Measurements from ENCODE around the gene HS3ST3B1. TPM values are rescaled to one million over a fixed set of nuclear protein-coding genes. Genes with fewer than 3 reads are reported as not detected.

HS3ST3B1 gene
- total RNA-seq, 1 donor from 2014 or later, result 33.8 TPM

DNA sequence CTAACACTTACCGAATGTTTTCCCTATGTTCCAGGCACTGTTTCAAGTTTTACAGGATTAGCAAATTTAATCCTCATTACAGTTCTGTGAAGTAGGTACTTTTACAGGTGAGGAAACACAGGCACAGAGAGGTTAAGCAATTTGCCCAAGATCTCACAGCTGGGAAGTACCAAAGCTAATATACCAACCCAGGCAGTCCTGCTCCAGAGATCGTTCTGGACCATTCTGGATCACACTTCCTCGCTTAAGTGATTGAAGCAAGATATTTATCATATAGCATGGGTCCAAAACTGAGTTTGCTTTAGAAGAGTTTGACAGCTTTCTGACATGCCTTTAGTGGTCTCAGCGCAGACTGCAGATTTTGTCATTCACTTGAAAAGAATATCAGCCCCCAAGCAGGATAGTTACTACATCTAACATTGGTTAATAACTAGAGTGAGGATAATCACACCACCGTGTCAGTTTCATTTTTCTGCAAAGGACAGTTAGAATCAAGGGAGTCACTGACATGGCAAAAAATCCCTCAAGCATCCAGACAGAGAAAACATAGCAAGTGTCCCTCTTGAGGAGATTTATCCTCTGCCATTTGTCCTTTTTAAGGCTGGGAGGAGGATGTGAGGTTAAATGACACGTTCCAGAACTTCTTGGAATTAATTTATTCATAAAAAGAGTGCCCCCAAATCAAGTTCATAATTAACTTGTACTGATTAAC is 5.1 kb downstream of the HS3ST3B1 start:
- no peak for DNase-seq (ENCODE audit: low spot score)
- Mint-ChIP-seq H3K27ac (no peak overlapping the region), H3K4me1 (ENCODE audit: low read depth) (peaks cover 59% of the 10 kb centered on the region), H3K27me3 (ENCODE audit: insufficient read depth) (peaks cover 1% of the 10 kb centered on the region), H3K4me3 (peak overlapping the region; percentile 86), H3K36me3 (ENCODE audit: low read depth) (peaks cover 40% of the 10 kb centered on the region), H3K9me3 (no peaks in the 10 kb centered on the region)
- intact Hi-C loops (cut with micrococcal nuclease), result loop anchor here (10.0 kb wide), 2 partner anchors 509 to 971 kb away; no protein-coding TSS in a partner anchor

- no peak for DNase-seq (ENCODE audit: low spot score)
- peaks cover 1% of the 10 kb centered on the region for H3K27me3 Mint-ChIP-seq (ENCODE audit: insufficient read depth)
- no peaks in the 10 kb centered on the region for H3K9me3 Mint-ChIP-seq
- intact Hi-C loops (cut with micrococcal nuclease), result loop anchor here (10.0 kb wide), 2 partner anchors 508 to 972 kb away; no protein-coding TSS in a partner anchor
- H3K27ac Mint-ChIP-seq, result no peak overlapping the region
- H3K4me3 Mint-ChIP-seq, result no peak overlapping the region
- peaks cover 63% of the 10 kb centered on the region for H3K4me1 Mint-ChIP-seq (ENCODE audit: low read depth)
- H3K36me3 Mint-ChIP-seq (ENCODE audit: low read depth), result peaks cover 45% of the 10 kb centered on the region
Measured at GRCh38 chr17:14306596-14306995, 5.7 kb downstream of the HS3ST3B1 start.

GRCh38 chr17:14307560-14308024 is 6.7 kb downstream of the HS3ST3B1 start:
- H3K27ac Mint-ChIP-seq, result peak overlapping the region; percentile 50
- H3K9me3 Mint-ChIP-seq, result no peaks in the 10 kb centered on the region
- DNase-seq (ENCODE audit: low spot score), result no peak
- intact Hi-C loops (cut with micrococcal nuclease), result loop anchor here (2.0 to 10.0 kb wide), 3 partner anchors 507 to 1289 kb away; partner anchors contain the start of gene ELAC2
- peak overlapping the region; percentile 69 for H3K4me3 Mint-ChIP-seq
- peaks cover 48% of the 10 kb centered on the region for H3K36me3 Mint-ChIP-seq (ENCODE audit: low read depth)
- peaks cover 1% of the 10 kb centered on the region for H3K27me3 Mint-ChIP-seq (ENCODE audit: insufficient read depth)
- peaks cover 72% of the 10 kb centered on the region for H3K4me1 Mint-ChIP-seq (ENCODE audit: low read depth)

GRCh38 chr17:14308636-14308964 is 7.7 kb downstream of the HS3ST3B1 start:
- H3K4me3 Mint-ChIP-seq, result peak overlapping the region; percentile 80
- H3K4me1 Mint-ChIP-seq (ENCODE audit: low read depth), result peaks cover 69% of the 10 kb centered on the region
- no peaks in the 10 kb centered on the region for H3K9me3 Mint-ChIP-seq
- DNase-seq (ENCODE audit: low spot score), result no peak
- intact Hi-C loops (cut with micrococcal nuclease), result loop anchor here (2.0 to 10.0 kb wide), 3 partner anchors 506 to 1290 kb away; partner anchors contain the start of gene ELAC2
- peaks cover 1% of the 10 kb centered on the region for H3K27me3 Mint-ChIP-seq (ENCODE audit: insufficient read depth)
- H3K36me3 Mint-ChIP-seq (ENCODE audit: low read depth), result peaks cover 54% of the 10 kb centered on the region
- H3K27ac Mint-ChIP-seq, result peak overlapping the region; percentile 70

- Mint-ChIP-seq H3K27ac (peak overlapping the region; percentile 70), H3K36me3 (ENCODE audit: low read depth) (peaks cover 51% of the 10 kb centered on the region), H3K4me1 (ENCODE audit: low read depth) (peaks cover 66% of the 10 kb centered on the region), H3K9me3 (no peaks in the 10 kb centered on the region), H3K27me3 (ENCODE audit: insufficient read depth) (peaks cover 1% of the 10 kb centered on the region), H3K4me3 (peak overlapping the region; percentile 80)
- intact Hi-C loops (cut with micrococcal nuclease), result loop anchor here (1.0 to 10.0 kb wide), 7 partner anchors 9 to 1290 kb away; partner anchors contain the start of gene ELAC2
- peak; percentile 87 for DNase-seq (ENCODE audit: low spot score)
Measured at GRCh38 chr17:14308965-14309879, 8.3 kb downstream of the HS3ST3B1 start.

- H3K27me3 Mint-ChIP-seq (ENCODE audit: insufficient read depth), result no peaks in the 10 kb centered on the region
- H3K4me3 Mint-ChIP-seq, result peak overlapping the region; percentile 9
- no peak for DNase-seq (ENCODE audit: low spot score)
- H3K27ac Mint-ChIP-seq, result no peak overlapping the region
- peaks cover 51% of the 10 kb centered on the region for H3K36me3 Mint-ChIP-seq (ENCODE audit: low read depth)
- intact Hi-C loops (cut with micrococcal nuclease), result no loop called here
- no peaks in the 10 kb centered on the region for H3K9me3 Mint-ChIP-seq
- H3K4me1 Mint-ChIP-seq (ENCODE audit: low read depth), result peaks cover 57% of the 10 kb centered on the region
Measured at GRCh38 chr17:14310101-14310500, 9.2 kb downstream of the HS3ST3B1 start.

DNA sequence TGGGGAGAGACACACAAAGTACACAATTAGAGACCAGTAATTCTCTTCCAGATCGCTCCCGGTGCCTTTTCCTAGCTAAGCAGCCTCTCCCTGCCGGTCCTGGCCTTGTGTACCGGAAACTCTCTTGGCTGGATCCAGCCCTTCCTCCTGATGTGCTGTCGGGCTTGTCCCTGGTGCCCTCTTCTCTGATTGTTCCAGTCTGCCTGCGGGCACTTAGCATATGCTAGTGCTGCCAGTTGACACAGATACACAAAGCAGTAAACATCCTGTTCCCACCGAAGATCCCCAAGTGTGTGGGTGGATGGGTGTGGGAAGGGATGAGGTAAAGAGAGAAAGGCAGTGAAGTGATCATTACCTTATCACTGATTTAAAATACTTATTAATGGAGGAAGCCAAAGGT is 9.7 kb downstream of the HS3ST3B1 start:
- no peak for DNase-seq (ENCODE audit: low spot score)
- peak overlapping the region; percentile 9 for H3K4me3 Mint-ChIP-seq
- no peaks in the 10 kb centered on the region for H3K9me3 Mint-ChIP-seq
- H3K4me1 Mint-ChIP-seq (ENCODE audit: low read depth), result peaks cover 52% of the 10 kb centered on the region
- peak overlapping the region; percentile 61 for H3K27ac Mint-ChIP-seq
- no peaks in the 10 kb centered on the region for H3K27me3 Mint-ChIP-seq (ENCODE audit: insufficient read depth)
- H3K36me3 Mint-ChIP-seq (ENCODE audit: low read depth), result peaks cover 47% of the 10 kb centered on the region
- intact Hi-C loops (cut with micrococcal nuclease), result no loop called here

- Mint-ChIP-seq H3K27me3 (ENCODE audit: insufficient read depth) (no peaks in the 10 kb centered on the region), H3K4me1 (ENCODE audit: low read depth) (peaks cover 51% of the 10 kb centered on the region)
- intact Hi-C loops (cut with micrococcal nuclease), result no loop called here
Measured at GRCh38 chr17:14311186-14311705, 10.4 kb downstream of the HS3ST3B1 start.

DNA sequence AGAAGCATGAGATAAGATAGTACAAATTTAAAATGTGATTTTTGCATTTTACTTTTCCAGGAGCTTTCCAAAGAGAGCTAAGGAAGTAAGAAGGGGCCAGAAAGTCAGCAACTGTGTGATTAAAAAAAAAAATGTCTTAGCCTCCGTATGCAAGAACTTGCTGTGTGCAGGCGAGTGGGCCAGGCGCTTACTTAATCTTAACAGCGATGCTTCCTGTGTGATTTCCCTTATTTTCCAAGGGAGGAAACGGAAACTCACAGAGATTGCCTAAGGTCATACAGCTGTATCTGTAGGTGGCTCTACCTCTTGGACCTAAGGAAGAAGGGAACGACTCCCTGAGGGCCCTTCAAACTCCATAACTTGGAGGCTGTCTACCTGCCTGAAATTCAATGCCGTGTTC is 11.1 kb downstream of the HS3ST3B1 start:
- Mint-ChIP-seq H3K36me3 (ENCODE audit: low read depth) (peaks cover 48% of the 10 kb centered on the region), H3K4me3 (no peak overlapping the region)

More at GRCh38 chr17:14311186-14311705, 10.4 kb downstream of the HS3ST3B1 start:
- Mint-ChIP-seq H3K27ac (no peak overlapping the region), H3K36me3 (ENCODE audit: low read depth) (peaks cover 45% of the 10 kb centered on the region), H3K4me3 (no peak overlapping the region), H3K9me3 (no peaks in the 10 kb centered on the region)
- no peak for DNase-seq (ENCODE audit: low spot score)

DNA sequence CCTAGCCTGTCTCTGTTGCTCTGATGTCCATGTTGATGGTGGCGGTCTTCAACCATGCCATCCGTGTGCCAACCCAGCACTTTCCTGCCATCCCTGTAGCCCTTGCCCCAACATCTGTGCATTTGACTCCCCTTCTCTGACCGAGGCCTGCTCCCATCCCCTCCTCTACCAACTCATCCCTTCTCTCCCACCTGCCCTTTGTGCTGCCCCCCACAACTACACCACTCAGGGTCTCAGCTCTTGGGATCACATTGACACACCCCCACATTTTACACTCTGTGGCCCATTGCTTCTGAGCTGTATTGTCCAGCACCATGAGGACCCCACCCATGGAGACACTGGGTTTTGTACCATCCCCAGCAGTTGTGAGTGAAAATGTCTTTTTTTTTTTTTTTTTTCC is 11.6 kb downstream of the HS3ST3B1 start:
- Mint-ChIP-seq H3K9me3 (no peaks in the 10 kb centered on the region), H3K27ac (no peak overlapping the region), H3K27me3 (ENCODE audit: insufficient read depth) (no peaks in the 10 kb centered on the region), H3K4me1 (ENCODE audit: low read depth) (peaks cover 56% of the 10 kb centered on the region), H3K4me3 (no peak overlapping the region), H3K36me3 (ENCODE audit: low read depth) (peaks cover 53% of the 10 kb centered on the region)
- intact Hi-C loops (cut with micrococcal nuclease), result no loop called here
- DNase-seq (ENCODE audit: low spot score), result no peak

More for the DNA sequence above, 11.1 kb downstream of the HS3ST3B1 start:
- H3K4me1 Mint-ChIP-seq (ENCODE audit: low read depth), result peaks cover 53% of the 10 kb centered on the region
- H3K27ac Mint-ChIP-seq, result no peak overlapping the region
- no peaks in the 10 kb centered on the region for H3K9me3 Mint-ChIP-seq
- no peaks in the 10 kb centered on the region for H3K27me3 Mint-ChIP-seq (ENCODE audit: insufficient read depth)
- no peak for DNase-seq (ENCODE audit: low spot score)
- intact Hi-C loops (cut with micrococcal nuclease), result no loop called here

- H3K4me1 Mint-ChIP-seq (ENCODE audit: low read depth), result peaks cover 62% of the 10 kb centered on the region
- DNase-seq (ENCODE audit: low spot score), result no peak
- peak overlapping the region; percentile 13 for H3K27ac Mint-ChIP-seq
- peaks cover 54% of the 10 kb centered on the region for H3K36me3 Mint-ChIP-seq (ENCODE audit: low read depth)
- H3K4me3 Mint-ChIP-seq, result no peak overlapping the region
- intact Hi-C loops (cut with micrococcal nuclease), result no loop called here
- H3K9me3 Mint-ChIP-seq, result no peaks in the 10 kb centered on the region
- H3K27me3 Mint-ChIP-seq (ENCODE audit: insufficient read depth), result no peaks in the 10 kb centered on the region
Measured at GRCh38 chr17:14316126-14316832, 15.4 kb downstream of the HS3ST3B1 start.

- H3K4me1 Mint-ChIP-seq (ENCODE audit: low read depth), result peaks cover 63% of the 10 kb centered on the region
- no peaks in the 10 kb centered on the region for H3K27me3 Mint-ChIP-seq (ENCODE audit: insufficient read depth)
- intact Hi-C loops (cut with micrococcal nuclease), result no loop called here
- no peak overlapping the region for H3K27ac Mint-ChIP-seq
- no peak for DNase-seq (ENCODE audit: low spot score)
- H3K9me3 Mint-ChIP-seq, result no peaks in the 10 kb centered on the region
- H3K4me3 Mint-ChIP-seq, result no peak overlapping the region
- peaks cover 57% of the 10 kb centered on the region for H3K36me3 Mint-ChIP-seq (ENCODE audit: low read depth)
Measured at GRCh38 chr17:14317383-14317782, 16.5 kb downstream of the HS3ST3B1 start.

Measured in activated T-helper 1 cell treated with anti-CD3 and anti-CD28 coated beads, Interleukin-12 subunit alpha, Interleukin-12 subunit beta, Interleukin-2, Interleukin-4 antibody, amounts not matched to agents 30 ng/mL and 10 ng/mL and 1 ng/mL, durations not matched to agents 14 hours and 24 hours and 36 hours (primary cell).